HCT116 (cell line): ENCODE results near the gene IRF2. TPM values are rescaled to one million over a fixed set of nuclear protein-coding genes. Genes with fewer than 3 reads are reported as not detected.

Experiments used
- ATAC-seq: fragments of 200-7000 bp; cut with Tn5 transposase; 2 replicates; pipeline ENCODE4 v1.9.1; 2020; ENCODE audit warnings: mild to moderate bottlenecking, moderate library complexity
- BruUV-seq: library from RNA; stranded (reverse); fragments of 400-500 nt; replicated peaks from 2 replicates; lab custom pipeline; 2021; lab: Mats Ljungman, UMichigan
- CTCF ChIA-PET: fragments of 300-600 bp; sonication (Branson Sonifier 250); formaldehyde crosslinking; loops from one replicate; lab custom pipeline; 2021; ENCODE audit warnings: antibody characterized with exemption; lab: Charles Lee
- POLR2A ChIA-PET: fragments of 300-600, 350-600 bp; sonication (Branson Sonifier 250); formaldehyde crosslinking; loops from one replicate; lab custom pipeline; 2021; ENCODE audit warnings: antibody characterized with exemption; lab: Charles Lee
- RAD21 ChIA-PET, 2 experiments: fragments of 300-600 bp; sonication (Branson Sonifier 250); formaldehyde crosslinking; loops; one replicate each; lab custom pipeline; 2023; ENCODE audit warnings: low total read pairs in 2 of 2; ENCODE audit not compliant: uncharacterized antibody in 2 of 2, unreplicated experiment in 2 of 2, low non-redundant PET in 1 of 2; lab: Charles Lee
- DNase-seq: peaks from one replicate; pipeline ENCODE4 v3.0.0-alpha.2; 2010; ENCODE audit warnings: low read depth, low spot score
- H2AFZ ChIP-seq: fragments of 200-600 bp; shearing (Covaris generic), sonication (generic); 2 replicates; pipeline ENCODE4 v1.6.1; 2017; ENCODE audit warnings: low read depth, mixed run types, mixed read lengths, antibody characterized with exemption, low read length; ENCODE audit not compliant: poor library complexity, severe bottlenecking
- H3K27ac ChIP-seq: 2 replicates; pipeline ENCODE4 v1.5.1; 2012; ENCODE audit warnings: low read depth, low read length
- H3K27me3 ChIP-seq: fragments of 200-600 bp; sonication (generic); 2 replicates; pipeline ENCODE4 v1.6.1; 2016; ENCODE audit warnings: mixed run types, low read length, mixed read lengths; ENCODE audit not compliant: insufficient read depth
- H3K36me3 ChIP-seq, 2 experiments: fragments of 200-500 bp in 1 of 2; fragments of 200-600 bp in 1 of 2; sonication (Bioruptor generic) in 1 of 2; sonication (generic) in 1 of 2; 2 replicates each; pipeline versions ENCODE4 v1.5.1 to v1.6.1; 2014 to 2016; ENCODE audit warnings: low read length in 2 of 2, inconsistent platforms in 1 of 2, mixed read lengths in 1 of 2, mixed run types in 1 of 2; ENCODE audit not compliant: insufficient read depth in 2 of 2, control insufficient read depth in 1 of 2
- H3K4me1 ChIP-seq, 2 experiments: fragments of 200-600 bp in 1 of 2; sonication (generic) in 1 of 2; 2 replicates each; pipeline versions ENCODE4 v1.5.1 to v1.6.1; 2012 to 2017; ENCODE audit warnings: low read length in 2 of 2, inconsistent platforms in 1 of 2, mild to moderate bottlenecking in 1 of 2, mixed read lengths in 1 of 2, mixed run types in 1 of 2, moderate library complexity in 1 of 2; ENCODE audit not compliant: insufficient read depth in 2 of 2, control insufficient read depth in 1 of 2
- H3K4me2 ChIP-seq: fragments of 200-600 bp; sonication (generic); 2 replicates; pipeline ENCODE4 v1.6.1; 2017; ENCODE audit warnings: mixed run types, low read length, mixed read lengths
- H3K4me3 ChIP-seq, 2 experiments: fragments of 200-600 bp in 1 of 2; sonication (generic) in 1 of 2; replicated peaks in 1 of 2; 2 replicates each; pipeline ENCODE4 v1.5.1; 2011 to 2016; ENCODE audit warnings: low read length in 2 of 2, control low read depth in 1 of 2, low read depth in 1 of 2, mild to moderate bottlenecking in 1 of 2, mixed read lengths in 1 of 2, mixed run types in 1 of 2
- H3K79me2 ChIP-seq: fragments of 200-600 bp; sonication (generic); 2 replicates; pipeline ENCODE4 v1.6.1; 2017; ENCODE audit warnings: mild to moderate bottlenecking, mixed run types, low read length, moderate library complexity, mixed read lengths; ENCODE audit not compliant: insufficient read depth
- H3K9ac ChIP-seq: fragments of 200-600 bp; sonication (generic); 2 replicates; pipeline ENCODE4 v1.6.1; 2016; ENCODE audit warnings: low read length, mixed read lengths
- H3K9me2 ChIP-seq: fragments of 200-600 bp; sonication (generic), shearing (Covaris generic); 2 replicates; pipeline ENCODE4 v1.6.1; 2017; ENCODE audit warnings: mixed run types, mild to moderate bottlenecking, moderate library complexity; ENCODE audit not compliant: insufficient read depth
- H3K9me3 ChIP-seq, 2 experiments: fragments of 200-500 bp in 1 of 2; fragments of 200-600 bp in 1 of 2; sonication (Bioruptor generic) in 1 of 2; sonication (generic) in 1 of 2; 2 replicates each; pipeline ENCODE4 v1.6.1; 2014 to 2017; ENCODE audit warnings: low read length in 2 of 2, mixed read lengths in 2 of 2, inconsistent platforms in 1 of 2, low read depth in 1 of 2, mild to moderate bottlenecking in 1 of 2, mixed run types in 1 of 2, moderate library complexity in 1 of 2; ENCODE audit not compliant: control insufficient read depth in 1 of 2, insufficient read depth in 1 of 2
- H4K20me1 ChIP-seq: fragments of 200-600 bp; sonication (generic), shearing (Covaris generic); 2 replicates; pipeline ENCODE4 v1.6.1; 2017; ENCODE audit warnings: mixed run types, mild to moderate bottlenecking, moderate library complexity; ENCODE audit not compliant: insufficient read depth
- CBX3 ChIP-seq: IDR thresholded peaks from 2 replicates; pipeline ENCODE4 v1.6.1; 2012; ENCODE audit warnings: low read depth
- CEBPB ChIP-seq: IDR thresholded peaks from 2 replicates; pipeline ENCODE4 v1.6.1; 2012; ENCODE audit warnings: low read depth
- CTCF ChIP-seq, 3 experiments: fragments of 200-600 bp in 1 of 3; sonication (generic) in 1 of 3; IDR thresholded peaks in 2 of 3; conservative IDR thresholded peaks in 1 of 3; 2 replicates each; pipeline ENCODE4 v1.5.1; 2012 to 2017; ENCODE audit warnings: low read depth in 2 of 3, low read length in 2 of 3, antibody characterized with exemption in 1 of 3, borderline replicate concordance in 1 of 3, control low read depth in 1 of 3, mild to moderate bottlenecking in 1 of 3, mixed read lengths in 1 of 3, mixed run types in 1 of 3, moderate library complexity in 1 of 3; ENCODE audit not compliant: insufficient read depth in 1 of 3
- EGR1 ChIP-seq: IDR thresholded peaks from 2 replicates; pipeline ENCODE4 v1.6.1; 2012; ENCODE audit warnings: low read depth
- ELF1 ChIP-seq: IDR thresholded peaks from 2 replicates; pipeline ENCODE4 v1.6.1; 2012; ENCODE audit warnings: low read depth, borderline replicate concordance
- EZH2phosphoT487 ChIP-seq: fragments of 200-600 bp; IDR thresholded peaks from 2 replicates; pipeline ENCODE4 v1.6.1; 2018; ENCODE audit warnings: antibody characterized with exemption, borderline replicate concordance
- JUND ChIP-seq: IDR thresholded peaks from 2 replicates; pipeline ENCODE4 v1.6.1; 2012
- POLR2A ChIP-seq: IDR thresholded peaks from 2 replicates; pipeline ENCODE4 v1.7.0; 2011; ENCODE audit warnings: borderline replicate concordance; ENCODE audit not compliant: insufficient read depth, insufficient read length; ENCODE audit errors: extremely low read depth
- POLR2AphosphoS5 ChIP-seq: IDR thresholded peaks from 2 replicates; pipeline ENCODE4 v1.6.1; 2011; ENCODE audit warnings: mild to moderate bottlenecking, low read depth, low read length, moderate library complexity
- RAD21 ChIP-seq: IDR thresholded peaks from 2 replicates; pipeline ENCODE4 v1.6.1; 2012; ENCODE audit warnings: low read depth, mild to moderate bottlenecking
- SIN3A ChIP-seq: IDR thresholded peaks from 2 replicates; pipeline ENCODE4 v1.6.1; 2012; ENCODE audit warnings: low read depth
- SP1 ChIP-seq: IDR thresholded peaks from 2 replicates; pipeline ENCODE4 v1.6.1; 2012; ENCODE audit warnings: low read depth
- TCF7L2 ChIP-seq: IDR thresholded peaks from 2 replicates; pipeline ENCODE4 v1.7.0; 2011; ENCODE audit warnings: borderline replicate concordance, inconsistent platforms; ENCODE audit not compliant: insufficient read depth, insufficient read length; ENCODE audit errors: extremely low read depth
- YY1 ChIP-seq: IDR thresholded peaks from 2 replicates; pipeline ENCODE4 v1.6.1; 2011; ENCODE audit warnings: low read length, low read depth, moderate library complexity, mild to moderate bottlenecking; ENCODE audit not compliant: insufficient replicate concordance; ENCODE audit errors: extremely low read depth
- ZBTB33 ChIP-seq: IDR thresholded peaks from 2 replicates; pipeline ENCODE4 v1.6.1; 2011; ENCODE audit warnings: mild to moderate bottlenecking, low read length, moderate library complexity; ENCODE audit not compliant: insufficient replicate concordance; ENCODE audit errors: extremely low read depth
- ZFX ChIP-seq: fragments of 450-650 bp; IDR thresholded peaks from 2 replicates; pipeline ENCODE4 v1.6.1; 2017
- ZNF274 ChIP-seq: fragments of 200-500 bp; sonication (Bioruptor generic); IDR thresholded peaks from 2 replicates; pipeline ENCODE4 v1.6.1; 2014; ENCODE audit warnings: mild to moderate bottlenecking, low read depth, low read length, inconsistent platforms
- intact Hi-C: fragments of 100-400 bp; cut with micrococcal nuclease; formaldehyde crosslinking; loops from 2 replicates; pipeline ENCODE4 v1.10.0; 2022
- total RNA-seq: library from RNA; stranded (reverse); gene quantifications from one replicate; pipeline ENCODE4 v1.2.1, GENCODE V29; 2021; ENCODE audit not compliant: unreplicated experiment
- TF ChIP-seq, protein P1 (sequence below): IDR thresholded peaks from 2 replicates; pipeline ENCODE4 v1.6.1; 2012
- TF ChIP-seq, protein P2 (sequence below): IDR thresholded peaks from 2 replicates; pipeline ENCODE4 v1.6.1; 2012

Gene IRF2
- total RNA-seq, 1 experiment from 2014 or later = 10.6 TPM

- ChIA-PET POLR2A (no interaction called here), RAD21 (no interaction called here), CTCF (no interaction called here)
- H3K36me3 ChIP-seq = no peaks in the 10 kb centered on the region
- no peaks in the 10 kb centered on the region for H4K20me1 ChIP-seq
- H3K4me2 ChIP-seq = no peak overlapping the region
- H3K27me3 ChIP-seq = no peaks in the 10 kb centered on the region
- H3K79me2 ChIP-seq = no peaks in the 10 kb centered on the region
- no peaks in the 10 kb centered on the region for H3K4me1 ChIP-seq
- no peaks in the 10 kb centered on the region for H3K9me2 ChIP-seq
- no TSS peak for BruUV-seq
- DNase-seq = no peak
- H3K9me3 ChIP-seq = no peaks in the 10 kb centered on the region
- no peak overlapping the region for H2AFZ ChIP-seq
- intact Hi-C loops = loop anchor here (10.0 kb wide), 1 partner anchor 863 kb away; no protein-coding TSS in a partner anchor
- no peak for ATAC-seq
- no peak for TF ChIP-seq POLR2AphosphoS5
- no peak for TF ChIP-seq ZNF274
- no peak for TF ChIP-seq RAD21
- no peak for TF ChIP-seq CTCF (IDR thresholded peaks at IDR 0.05 in 2 of 3, conservative IDR thresholded peaks at IDR 0.05 in 1 of 3; ENCODE audit: borderline replicate concordance in 1 of 3, insufficient read depth in 1 of 3, low read depth in 2 of 3, low read length in 2 of 3)
- TF ChIP-seq ZBTB33 = no peak
- no peak for TF ChIP-seq POLR2A
- TF ChIP-seq SP1 = no peak
- no peak for TF ChIP-seq EZH2phosphoT487
- TF ChIP-seq TCF7L2 = no peak
- TF ChIP-seq SIN3A = no peak
- no peak for TF ChIP-seq YY1
- TF ChIP-seq, protein P1, sequence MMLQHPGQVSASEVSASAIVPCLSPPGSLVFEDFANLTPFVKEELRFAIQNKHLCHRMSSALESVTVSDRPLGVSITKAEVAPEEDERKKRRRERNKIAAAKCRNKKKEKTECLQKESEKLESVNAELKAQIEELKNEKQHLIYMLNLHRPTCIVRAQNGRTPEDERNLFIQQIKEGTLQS = no peak
- no peak for TF ChIP-seq EGR1
- TF ChIP-seq ZFX = no peak
- TF ChIP-seq CBX3 = no peak
- TF ChIP-seq, protein P2, sequence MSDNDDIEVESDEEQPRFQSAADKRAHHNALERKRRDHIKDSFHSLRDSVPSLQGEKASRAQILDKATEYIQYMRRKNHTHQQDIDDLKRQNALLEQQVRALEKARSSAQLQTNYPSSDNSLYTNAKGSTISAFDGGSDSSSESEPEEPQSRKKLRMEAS = no peak
- TF ChIP-seq CEBPB = no peak
- TF ChIP-seq ELF1 = no peak
- TF ChIP-seq JUND = no peak
- no peak overlapping the region for H3K4me3 ChIP-seq
- no peak overlapping the region for H3K27ac ChIP-seq
- H3K9ac ChIP-seq = no peak overlapping the region
Observed at GRCh38 chr4:184461711-184462441, 12.5 kb downstream of the IRF2 start.
